Heart right ventricle (tissue), 16 donors: ENCODE results near the gene PEA15. TPM values are rescaled to one million over a fixed set of nuclear protein-coding genes. Genes with fewer than 3 reads are reported as not detected.
A peak's percentile ranks its signal among the peaks of the same experiment; 100 is the strongest.

ENCODE experiments used
- ATAC-seq, 8 donors: fragments of 200-7000 bp; cut with Tn5 transposase; one replicate each; pipeline ENCODE4 v1.9.1; 2020; ENCODE audit warnings: mild to moderate bottlenecking in 8 of 8, moderate library complexity in 8 of 8, moderate number of reproducible peaks in 1 of 8
- DNase-seq, 2 donors: peaks; one replicate each; pipeline ENCODE4 v3.0.0-alpha.2; 2020
- H3K27ac ChIP-seq, 10 donors: fragments of 200-600 bp; sonication (generic) in 2 of 10; one replicate each; pipeline versions ENCODE4 v1.5.0 to v1.8.0; 2020 to 2022; ENCODE audit warnings: mild to moderate bottlenecking in 3 of 10
- H3K27me3 ChIP-seq, 7 donors: fragments of 200-600 bp; one replicate each; pipeline ENCODE4 v1.8.0; 2021 to 2022; ENCODE audit warnings: mild to moderate bottlenecking in 2 of 7
- H3K36me3 ChIP-seq, 9 donors: fragments of 200-600 bp; sonication (generic) in 1 of 9; one replicate each; pipeline versions ENCODE4 v1.5.0 to v1.8.0; 2020 to 2022; ENCODE audit warnings: mild to moderate bottlenecking in 2 of 9
- H3K4me1 ChIP-seq, 9 donors: fragments of 200-600 bp; sonication (generic) in 1 of 9; one replicate each; pipeline versions ENCODE4 v1.5.0 to v1.8.0; 2020 to 2022; ENCODE audit warnings: mild to moderate bottlenecking in 4 of 9
- H3K4me3 ChIP-seq, 10 donors: fragments of 200-600 bp; sonication (generic) in 2 of 10; one replicate each; pipeline versions ENCODE4 v1.5.0 to v1.8.0; 2020 to 2022; ENCODE audit warnings: mild to moderate bottlenecking in 7 of 10, moderate library complexity in 2 of 10
- H3K9me3 ChIP-seq, 11 donors: fragments of 200-600 bp in 10 of 11; sonication (generic) in 2 of 11; one replicate each; pipeline versions ENCODE4 v1.5.0 to v1.8.0; 2013 to 2022; ENCODE audit warnings: mild to moderate bottlenecking in 2 of 11, control low read depth in 1 of 11, moderate library complexity in 1 of 11
- WGBS, 2 donors: extraction: QIAGEN DNeasy Blood & Tissue Kit; methylation state at CpG; one replicate each; pipeline ENCODE4 v1.1.7; 2013; ENCODE audit warnings: inconsistent platforms in 1 of 2; 5-methylcytosine and 5-hydroxymethylcytosine counted together
- intact Hi-C, 10 donors: fragments of 100-400 bp; cut with DNase I; formaldehyde crosslinking; loops; one replicate each; pipeline versions ENCODE4 v1.11.1 to v1.14.2; 2022
- polyA plus RNA-seq, 2 donors: library from polyadenylated mRNA; stranded (reverse); fragments of 200-250 nt; gene quantifications; one replicate each; pipeline ENCODE4 v1.2.3, GENCODE V29; 2013
- total RNA-seq, 10 donors: library from RNA; stranded (reverse); fragmentation: NEBNext Ultra II Directional in 3 of 10; extraction: Animal tissue kit (Norgen Biotek cat#: 25700) in 3 of 10; gene quantifications; one replicate each; pipeline versions ENCODE4 v1.2.1 to v1.2.4, GENCODE V29; 2021 to 2023
- TF ChIP-seq, protein P1 (sequence below), 9 donors: fragments of 200-600 bp; sonication (generic) in 2 of 9; IDR thresholded peaks; one replicate each; pipeline versions ENCODE4 v1.5.0 to v1.8.0; 2021 to 2022; ENCODE audit warnings: antibody characterized with exemption in 9 of 9, mild to moderate bottlenecking in 5 of 9, moderate library complexity in 1 of 9
- donor health status: Arrhythmogenic right ventricular cardiomyopathy.
- donor health status: ischemic (EF 13 %, LVEDD 7.1; RV severe dilation, severe dysfunction).
- donor health status: healthy with polysubstance abuse.
- donor health status: DM: no; HTN: yes; CAD: no.
- donor health status: DM: no; HTN: no; CAD: no.
- donor health status: ischemic (EF 25% LVEDD 6.9; RV normal size, moderate dysfunction).
- donor health status: ischemic (EF 25% LVEDD 5.7; RV mildly dilated, moderate dysfunction).
- donor health status: healthy.
- donor health status: DM: yes; HTN: yes; CAD: no.
- donor health status: Ischemic cardiomyopathy.
- donor health status: ischemic (EF 35%, LVEDD 5.7; RV mildly dilated, moderate dysfunction).
- donor health status: nonischemic (EF 11% LVEDD 7.7; RV severe dilation, severe dysfunction).
- donor health status: DM: yes; HTN: yes; CAD: no.
- donor health status: PGD.
- donor health status: ischemic (EF 29% LVEDD 5.4; RV normal size, mild dysfunction).
- donor health status: nonischemic (EF 23%, LVEDD 6.1; RV moderate dilation, normal function).

Gene PEA15
- total and polyA plus RNA-seq, 12 donors = 213 to 536 (median 271) TPM

DNA sequence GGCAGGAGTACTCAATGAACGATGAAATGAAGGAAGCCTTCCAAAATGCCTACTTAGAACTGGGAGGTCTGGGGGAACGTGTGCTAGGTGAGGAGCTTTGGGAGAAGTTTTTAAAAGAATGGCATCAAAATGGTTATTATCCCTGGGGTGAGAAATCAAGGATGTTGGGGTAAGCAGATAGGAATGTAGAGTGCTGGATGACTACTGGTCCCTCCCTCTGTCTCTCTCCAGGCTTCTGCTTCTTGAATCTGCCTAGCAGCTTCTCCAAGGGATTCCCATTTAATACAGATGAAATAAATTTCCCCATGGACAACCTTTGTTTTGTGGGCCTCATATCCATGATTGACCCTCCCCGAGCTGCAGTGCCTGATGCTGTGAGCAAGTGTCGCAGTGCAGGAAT, 33.8 kb upstream of the PEA15 start:
- DNase-seq = no peak
- Histone ChIP-seq H3K4me1 (peaks cover 0 to 7% (median 0%) of the 10 kb centered on the region in 9 donors), H3K4me3 (no peak overlapping the region), H3K27me3 (peaks cover 0 to 12% (median 0%) of the 10 kb centered on the region in 7 donors), H3K36me3 (no peaks in the 10 kb centered on the region), H3K27ac (no peak overlapping the region), H3K9me3 (no peaks in the 10 kb centered on the region)
- no peak for ATAC-seq
- intact Hi-C loops = loop anchor here in 2 of 10 donors (5.0 kb wide), 2 partner anchors 66 to 69 kb away; no protein-coding TSS in a partner anchor
- TF ChIP-seq, protein P1, sequence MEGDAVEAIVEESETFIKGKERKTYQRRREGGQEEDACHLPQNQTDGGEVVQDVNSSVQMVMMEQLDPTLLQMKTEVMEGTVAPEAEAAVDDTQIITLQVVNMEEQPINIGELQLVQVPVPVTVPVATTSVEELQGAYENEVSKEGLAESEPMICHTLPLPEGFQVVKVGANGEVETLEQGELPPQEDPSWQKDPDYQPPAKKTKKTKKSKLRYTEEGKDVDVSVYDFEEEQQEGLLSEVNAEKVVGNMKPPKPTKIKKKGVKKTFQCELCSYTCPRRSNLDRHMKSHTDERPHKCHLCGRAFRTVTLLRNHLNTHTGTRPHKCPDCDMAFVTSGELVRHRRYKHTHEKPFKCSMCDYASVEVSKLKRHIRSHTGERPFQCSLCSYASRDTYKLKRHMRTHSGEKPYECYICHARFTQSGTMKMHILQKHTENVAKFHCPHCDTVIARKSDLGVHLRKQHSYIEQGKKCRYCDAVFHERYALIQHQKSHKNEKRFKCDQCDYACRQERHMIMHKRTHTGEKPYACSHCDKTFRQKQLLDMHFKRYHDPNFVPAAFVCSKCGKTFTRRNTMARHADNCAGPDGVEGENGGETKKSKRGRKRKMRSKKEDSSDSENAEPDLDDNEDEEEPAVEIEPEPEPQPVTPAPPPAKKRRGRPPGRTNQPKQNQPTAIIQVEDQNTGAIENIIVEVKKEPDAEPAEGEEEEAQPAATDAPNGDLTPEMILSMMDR (IDR thresholded peaks at IDR 0.05) = no peak
- 92 to 95% methylated on average over 4 of the region's 4 CpGs for WGBS, 2 donors

DNA sequence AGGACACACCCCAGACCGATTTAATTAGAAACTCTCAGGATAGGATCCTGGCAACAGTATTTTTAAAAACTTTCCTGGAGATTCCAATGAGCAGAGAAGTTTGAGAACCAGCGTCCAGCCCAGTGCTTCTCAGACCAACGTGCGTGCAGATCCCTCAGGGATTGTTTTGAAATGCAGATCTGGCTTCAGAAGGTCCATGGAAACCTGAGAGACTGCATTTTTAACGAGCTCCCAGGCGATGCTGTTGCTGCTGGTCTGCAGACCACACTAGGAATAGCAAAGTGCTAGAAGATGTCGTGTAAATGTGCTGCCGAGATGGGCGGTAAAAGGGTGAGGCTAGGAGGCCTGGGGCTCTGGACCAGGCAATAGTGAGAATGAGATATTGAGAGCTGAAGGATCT, 33.2 kb upstream of the PEA15 start:
- ATAC-seq (no peak), DNase-seq (no peak)
- TF ChIP-seq, protein P1 (IDR thresholded peaks at IDR 0.05) = no peak
- Histone ChIP-seq H3K36me3 (no peaks in the 10 kb centered on the region), H3K4me3 (no peak overlapping the region), H3K9me3 (no peaks in the 10 kb centered on the region), H3K27ac (no peak overlapping the region), H3K27me3 (peaks cover 0 to 12% (median 0%) of the 10 kb centered on the region in 7 donors), H3K4me1 (peaks cover 0 to 7% (median 0%) of the 10 kb centered on the region in 9 donors)
- 62 to 67% methylated on average over 9 of the region's 9 CpGs for WGBS, 2 donors
- intact Hi-C loops = loop anchor here in 2 of 10 donors (5.0 kb wide), 2 partner anchors 65 to 70 kb away; no protein-coding TSS in a partner anchor

DNA sequence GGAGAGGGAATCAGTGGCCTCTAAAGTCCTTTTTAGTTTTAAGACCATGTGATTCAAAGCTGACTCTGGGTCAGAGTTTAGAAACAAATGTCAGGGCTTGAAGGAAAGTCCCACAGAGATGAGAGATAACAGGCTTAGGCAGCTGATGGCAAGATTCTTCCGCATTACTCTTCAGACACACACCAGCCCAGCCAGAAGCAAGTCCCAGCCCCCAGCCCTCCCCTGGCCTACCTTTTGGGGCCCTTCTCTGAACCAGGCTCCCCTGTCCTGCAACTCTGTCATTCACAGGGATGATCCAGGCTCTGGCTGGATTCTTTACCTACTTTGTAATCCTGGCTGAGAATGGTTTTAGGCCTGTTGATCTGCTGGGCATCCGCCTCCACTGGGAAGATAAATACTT, 28.0 kb upstream of the PEA15 start:
- 91 to 94% methylated on average over 2 of the region's 2 CpGs for WGBS, 2 donors
- no peaks in the 10 kb centered on the region for H3K36me3 ChIP-seq
- DNase-seq (no peak), ATAC-seq (no peak)
- peaks cover 0 to 7% (median 0%) of the 10 kb centered on the region in 7 donors for H3K27me3 ChIP-seq
- TF ChIP-seq, protein P1 (IDR thresholded peaks at IDR 0.05) = no peak
- no peak overlapping the region for H3K4me3 ChIP-seq
- intact Hi-C loops = no loop called here
- no peaks in the 10 kb centered on the region for H3K9me3 ChIP-seq
- no peaks in the 10 kb centered on the region for H3K4me1 ChIP-seq
- no peak overlapping the region for H3K27ac ChIP-seq

DNA sequence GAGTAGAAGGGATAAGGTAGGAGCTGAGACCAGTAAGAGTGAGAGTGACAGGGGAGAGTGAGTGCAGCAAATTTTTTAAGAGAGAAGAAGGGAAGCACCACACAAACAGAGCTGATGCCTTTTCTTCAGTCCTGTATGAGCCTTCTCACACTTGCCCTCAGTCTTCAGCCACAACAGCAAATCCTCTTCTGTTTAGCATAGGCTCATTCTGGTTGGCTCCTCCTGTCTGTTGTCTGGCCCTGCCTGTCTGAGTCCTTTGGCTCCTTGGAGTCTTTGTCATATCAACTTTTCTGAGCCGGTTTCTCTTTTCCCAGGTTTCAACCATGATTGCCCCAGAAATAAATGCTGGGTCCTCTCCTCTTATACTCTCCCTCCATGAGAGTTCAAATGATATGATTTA, 27.5 kb upstream of the PEA15 start:
- intact Hi-C loops = no loop called here
- no peak for DNase-seq
- Histone ChIP-seq H3K27me3 (peaks cover 0 to 7% (median 0%) of the 10 kb centered on the region in 7 donors), H3K4me3 (no peak overlapping the region), H3K27ac (no peak overlapping the region), H3K4me1 (no peaks in the 10 kb centered on the region), H3K36me3 (no peaks in the 10 kb centered on the region), H3K9me3 (no peaks in the 10 kb centered on the region)
- TF ChIP-seq, protein P1 (IDR thresholded peaks at IDR 0.05) = no peak
- WGBS, 2 donors = 75 to 84% methylated on average over 1 of the region's 1 CpG
- peak in 1 of 8 donors; percentile 10 for ATAC-seq
